Activated CD8-positive, alpha-beta memory T cell treated with anti-CD3 and anti-CD28 coated beads for 36 hours (primary cell): ENCODE measurements around the gene ZEB1. TPM values are rescaled to one million over a fixed set of nuclear protein-coding genes. Genes with fewer than 3 reads are reported as not detected.
"Not testable (repeated sequence)": the region's sequence is repeated elsewhere in the genome, so short reads cannot be mapped to it uniquely, and the experiment has no call there.

Experiments
- CTCF ChIA-PET: fragments of 350-600 bp; sonication (Branson Sonifier 250); formaldehyde crosslinking; loops from one replicate; lab custom pipeline; 2021; ENCODE audit warnings: antibody characterized with exemption; lab: Charles Lee
- POLR2A ChIA-PET: fragments of 350-600 bp; sonication (Branson Sonifier 250); formaldehyde crosslinking; loops from one replicate; lab custom pipeline; 2021; ENCODE audit warnings: antibody characterized with exemption; lab: Charles Lee
- total RNA-seq, 2 experiments: library from RNA; stranded (reverse); gene quantifications; one replicate each; pipeline ENCODE4 v1.2.3, GENCODE V29; 2021

The ZEB1 gene
- total RNA-seq, 2 experiments from 2014 or later = 35.2 to 38.1 TPM

- POLR2A ChIA-PET = no interaction called here
- CTCF ChIA-PET = interaction anchor here (0.7 kb wide), 1 partner anchor 1002 kb away, joined by 3 read pairs; no protein-coding TSS in a partner anchor
Measured at GRCh38 chr10:31399631-31400030, 80.6 kb downstream of the ZEB1 start.

GRCh38 chr10:31401287-31401686 is 82.3 kb downstream of the ZEB1 start:
- POLR2A ChIA-PET = no interaction called here
- CTCF ChIA-PET = no interaction called here

DNA sequence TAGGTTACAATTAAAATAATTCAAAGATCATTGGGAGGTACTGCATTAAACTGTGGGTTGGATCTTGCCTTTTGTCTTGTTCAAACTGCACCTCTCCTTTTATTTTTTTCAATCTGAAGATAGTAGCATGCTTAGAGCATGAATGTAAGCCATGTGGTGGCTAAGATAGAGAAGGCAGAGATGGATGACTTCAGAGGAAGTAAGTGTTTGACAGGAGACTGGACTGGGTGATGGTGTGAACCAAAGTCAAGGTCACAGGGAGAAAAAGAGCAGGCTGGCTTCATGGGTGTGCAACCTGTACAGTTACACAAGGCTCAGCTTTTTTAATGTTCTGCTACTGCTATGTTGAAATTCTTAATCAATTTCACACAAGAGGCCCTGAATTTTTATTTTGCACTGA is 85.6 kb downstream of the ZEB1 start:
- POLR2A ChIA-PET = no interaction called here

DNA sequence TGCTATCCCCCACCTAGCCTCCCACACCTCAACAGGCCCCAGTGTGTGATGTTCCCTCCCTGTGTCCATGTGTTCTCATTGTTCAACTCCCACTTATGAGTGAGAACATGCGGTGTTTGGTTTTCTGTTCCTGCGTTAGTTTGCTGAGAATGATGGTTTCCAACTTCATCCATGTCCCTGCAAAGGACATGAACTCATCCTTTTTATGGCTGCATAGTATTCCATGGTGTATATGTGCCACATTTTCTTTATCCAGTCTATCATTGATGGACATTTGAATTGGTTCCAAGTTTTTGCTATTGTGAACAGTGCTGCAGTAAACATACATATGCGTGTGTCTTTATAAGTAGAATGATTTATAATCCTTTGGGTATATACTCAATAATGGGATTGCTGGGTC is 86.8 kb downstream of the ZEB1 start:
- CTCF ChIA-PET, POLR2A ChIA-PET: not testable (repeated sequence)

More for the DNA sequence above, 85.6 kb downstream of the ZEB1 start:
- CTCF ChIA-PET = no interaction called here

DNA sequence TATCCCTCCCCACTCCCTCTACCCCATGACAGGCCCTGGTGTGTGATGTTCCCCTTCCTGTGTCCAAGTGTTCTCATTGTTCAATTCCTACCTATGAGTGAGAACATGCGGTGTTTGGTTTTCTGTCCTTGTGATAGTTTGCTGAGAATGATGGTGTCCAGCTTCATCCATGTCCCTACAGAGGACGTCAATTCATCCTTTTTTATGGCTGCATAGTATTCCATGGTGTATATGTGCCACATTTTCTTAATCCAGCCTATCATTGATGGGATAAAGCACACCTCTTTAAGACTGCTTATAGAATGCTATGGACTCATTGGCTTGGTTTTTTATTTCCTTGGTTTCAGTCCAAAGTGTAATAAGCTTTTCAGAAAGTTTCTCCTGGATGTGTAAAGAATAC is 93.4 kb downstream of the ZEB1 start:
- CTCF ChIA-PET = not testable (repeated sequence)

GRCh38 chr10:31413325-31413724 is 94.3 kb downstream of the ZEB1 start:
- ChIA-PET CTCF (no interaction called here), POLR2A (no interaction called here)

More for the DNA sequence above, 93.4 kb downstream of the ZEB1 start:
- POLR2A ChIA-PET = not testable (repeated sequence)

- ChIA-PET POLR2A (no interaction called here), CTCF (no interaction called here)
Measured at GRCh38 chr10:31418481-31418880, 99.5 kb downstream of the ZEB1 start.

- ChIA-PET CTCF (no interaction called here), POLR2A (no interaction called here)
Measured at GRCh38 chr10:31419394-31420063, 100.5 kb downstream of the ZEB1 start.

- CTCF ChIA-PET = no interaction called here
- POLR2A ChIA-PET = no interaction called here
Measured at GRCh38 chr10:31421322-31421721, 102.3 kb downstream of the ZEB1 start.

GRCh38 chr10:31422634-31423033 is 103.6 kb downstream of the ZEB1 start:
- POLR2A ChIA-PET = no interaction called here
- CTCF ChIA-PET = no interaction called here

GRCh38 chr10:31424473-31424872 is 105.5 kb downstream of the ZEB1 start:
- ChIA-PET CTCF (no interaction called here), POLR2A (no interaction called here)

- CTCF ChIA-PET = no interaction called here
- POLR2A ChIA-PET = no interaction called here
Measured at GRCh38 chr10:31426401-31426800, 107.4 kb downstream of the ZEB1 start.

DNA sequence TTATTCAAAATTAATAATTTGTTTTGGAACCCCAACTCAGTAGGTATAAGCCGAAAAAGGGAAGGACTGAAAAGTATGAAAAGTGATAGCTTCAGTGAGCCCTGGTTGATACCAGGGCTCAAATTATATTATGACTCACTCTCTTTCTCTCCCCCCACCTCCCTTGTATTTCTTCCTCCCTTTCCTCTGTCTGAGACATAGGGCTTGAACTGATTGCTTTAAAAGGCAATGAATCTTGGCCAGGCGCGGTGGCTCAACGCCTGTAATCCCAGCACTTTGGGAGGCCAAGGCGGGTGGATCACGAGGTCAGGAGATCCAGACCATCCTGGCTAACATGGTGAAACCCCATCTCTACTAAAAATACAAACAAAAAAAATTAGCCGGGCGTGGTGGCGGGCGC is 108.3 kb downstream of the ZEB1 start:
- CTCF ChIA-PET, POLR2A ChIA-PET: not testable (repeated sequence)

GRCh38 chr10:31428499-31428898 is 109.5 kb downstream of the ZEB1 start:
- CTCF ChIA-PET, POLR2A ChIA-PET: not testable (repeated sequence)

- POLR2A ChIA-PET = no interaction called here
- CTCF ChIA-PET = no interaction called here
Measured at GRCh38 chr10:31431021-31431420, 112.0 kb downstream of the ZEB1 start.

DNA sequence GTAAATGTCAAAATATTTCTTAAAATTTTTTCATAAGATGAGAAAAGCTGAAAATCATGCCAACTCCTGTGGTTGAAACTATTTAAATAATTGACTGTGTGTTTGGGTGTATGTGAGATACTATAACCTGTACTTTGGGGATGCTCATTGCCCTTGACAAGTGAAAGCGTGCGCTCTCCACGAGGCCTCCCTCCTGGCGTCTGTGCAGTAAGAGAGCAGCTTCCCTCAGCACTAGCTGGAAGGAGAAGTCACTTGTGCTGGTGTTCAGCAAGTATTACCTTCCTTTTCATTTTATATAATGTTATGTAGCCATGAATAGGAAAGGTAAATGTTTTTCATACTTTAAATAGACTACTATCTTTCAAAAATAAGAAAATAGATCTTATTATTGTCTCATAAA is 118.9 kb downstream of the ZEB1 start:
- ChIA-PET CTCF (no interaction called here), POLR2A (no interaction called here)

DNA sequence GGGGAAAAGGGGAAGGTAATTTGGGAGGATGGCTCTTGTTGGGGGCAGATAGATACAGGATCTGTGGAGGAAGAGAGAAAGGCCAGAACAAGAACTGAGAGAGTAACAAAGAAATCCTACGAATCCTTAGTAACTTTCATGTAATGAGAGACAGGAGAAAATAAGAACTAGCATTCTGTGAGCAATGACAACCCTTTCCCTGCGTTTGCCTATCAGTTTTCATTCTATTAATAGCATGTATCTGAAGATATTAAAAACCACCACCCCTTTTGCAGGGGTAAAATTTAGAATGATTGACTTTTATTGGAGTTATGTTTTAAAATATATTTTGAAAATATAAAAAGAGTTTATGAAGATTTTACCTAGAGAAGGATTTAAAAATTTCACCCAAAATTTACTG is 132.8 kb downstream of the ZEB1 start:
- ChIA-PET CTCF (no interaction called here), POLR2A (no interaction called here)

- ChIA-PET CTCF (no interaction called here), POLR2A (no interaction called here)
Measured at GRCh38 chr10:31456468-31456867, 137.5 kb downstream of the ZEB1 start.

GRCh38 chr10:31457858-31458257 is 138.8 kb downstream of the ZEB1 start:
- POLR2A ChIA-PET = no interaction called here
- CTCF ChIA-PET = no interaction called here

DNA sequence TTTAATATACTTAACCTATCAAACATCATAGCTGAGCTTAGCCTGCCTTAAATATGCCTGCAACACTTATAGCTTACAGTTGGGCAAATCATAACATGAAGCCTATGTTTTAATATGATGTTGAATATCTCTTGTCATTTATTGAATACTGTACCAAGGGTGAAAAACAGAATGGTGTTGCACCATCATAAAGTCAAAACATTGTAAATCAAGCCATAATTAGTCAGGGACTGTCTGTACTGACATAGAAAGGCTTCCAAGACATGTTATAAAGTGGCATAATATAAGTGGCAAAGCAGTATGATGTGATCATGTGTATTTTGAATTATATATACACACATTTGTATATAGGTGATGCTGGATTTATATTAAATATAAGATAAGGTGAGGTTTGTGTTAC is 140.0 kb downstream of the ZEB1 start:
- CTCF ChIA-PET = no interaction called here

DNA sequence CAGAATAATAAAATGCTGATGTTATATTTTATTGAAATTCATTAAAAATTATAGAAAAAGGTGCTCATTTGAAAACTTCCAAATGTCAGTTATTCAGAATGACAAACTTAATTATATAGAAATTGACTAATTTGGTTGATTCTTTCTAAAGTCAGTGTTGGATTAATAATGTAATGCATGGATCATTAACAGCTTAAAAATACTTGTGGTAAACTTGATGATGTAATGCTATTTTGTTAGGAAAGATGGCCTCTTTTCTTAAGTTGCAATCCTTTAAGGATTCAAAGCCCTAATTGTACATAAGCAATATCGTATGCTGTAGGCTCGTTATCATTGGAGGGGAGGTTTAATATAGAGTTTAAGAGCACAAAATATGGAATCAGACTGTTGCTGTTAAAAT is 141.2 kb downstream of the ZEB1 start:
- ChIA-PET CTCF (no interaction called here), POLR2A (no interaction called here)

More for the DNA sequence above, 140.0 kb downstream of the ZEB1 start:
- POLR2A ChIA-PET = no interaction called here

DNA sequence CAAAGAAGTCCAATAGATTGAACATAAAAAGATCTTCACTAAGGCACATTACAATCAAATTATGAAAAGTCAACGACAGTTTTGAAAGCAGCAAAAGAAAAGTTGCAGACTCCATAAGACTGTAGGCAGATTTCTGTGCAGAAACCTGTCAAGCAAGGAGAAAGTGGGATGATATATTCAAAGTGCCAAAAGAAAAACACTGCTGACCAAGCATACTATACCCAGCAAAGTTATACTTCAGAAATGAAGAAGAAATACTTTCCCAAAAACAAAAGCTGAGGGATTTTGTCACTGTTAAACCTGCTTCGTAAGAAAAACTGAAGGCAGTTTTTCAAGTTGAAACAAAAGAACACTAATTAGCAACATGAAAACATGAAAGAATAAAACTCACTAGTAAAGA is 145.5 kb downstream of the ZEB1 start:
- ChIA-PET CTCF (no interaction called here), POLR2A (no interaction called here)
